BJ (cell line): ENCODE results near the gene INHA. TPM values are rescaled to one million over a fixed set of nuclear protein-coding genes. Genes with fewer than 3 reads are reported as not detected.

Source experiments
- CTCF ChIA-PET: fragments of 350-600 bp; formaldehyde crosslinking; extraction: SDS; loops from one replicate; lab custom pipeline; 2021; ENCODE audit warnings: antibody characterized with exemption, inconsistent platforms; lab: Yijun Ruan, JAX
- POLR2A ChIA-PET: fragments of 300-600 bp; sonication (Branson Sonifier 250); formaldehyde crosslinking; extraction: SDS; loops from one replicate; lab custom pipeline; 2021; ENCODE audit warnings: antibody characterized with exemption; lab: Charles Lee
- DNase-seq: peaks from one replicate; pipeline ENCODE4 v3.0.0-alpha.2; 2011; ENCODE audit warnings: low read depth
- H3K27me3 ChIP-seq: 2 replicates; pipeline ENCODE4 v1.6.0; 2011; ENCODE audit warnings: low read length; ENCODE audit not compliant: control insufficient read depth, insufficient read depth
- H3K36me3 ChIP-seq: 2 replicates; pipeline ENCODE4 v1.5.1; 2011; ENCODE audit warnings: low read length; ENCODE audit not compliant: control insufficient read depth, insufficient read depth
- H3K4me3 ChIP-seq: 2 replicates; pipeline ENCODE4 v1.5.1; 2011; ENCODE audit warnings: low read depth, mild to moderate bottlenecking, control low read depth, low read length
- CTCF ChIP-seq: IDR thresholded peaks from 2 replicates; pipeline ENCODE4 v1.5.1; 2011; ENCODE audit warnings: low read depth, mild to moderate bottlenecking, control low read depth, inconsistent platforms, low read length, moderate library complexity; ENCODE audit not compliant: insufficient read depth
- polyA plus RNA-seq: library from polyadenylated mRNA; depleted of rRNA; stranded (reverse); fragments of >200 nt; gene quantifications from 2 replicates; pipeline ENCODE4 v1.2.3, GENCODE V29; 2011

Gene INHA
- polyA plus RNA-seq, 1 experiment = 1.5 TPM

- Histone ChIP-seq H3K36me3 (no peaks in the 10 kb centered on the region; the same call in 1 of the 2 replicates), H3K4me3 (no peak overlapping the region), H3K27me3 (no peaks in the 10 kb centered on the region)
- DNase-seq = no peak
- TF ChIP-seq CTCF = no peak
- ChIA-PET CTCF (interaction anchor here (4.2 kb wide), 1 partner anchor 11 kb away, joined by 29 read pairs; no protein-coding TSS in a partner anchor), POLR2A (no interaction called here)
These were observed 22.5 kb upstream of the INHA start for GRCh38 chr2:219549619-219550018.

- DNase-seq = no peak
- H3K36me3 ChIP-seq = peaks cover 1% of the 10 kb centered on the region; the same call in 1 of the 2 replicates
- CTCF ChIA-PET = interaction anchor here (1.1 to 4.2 kb wide), 7 partner anchors 9 to 139 kb away, joined by 3 to 29 read pairs (median 4); no protein-coding TSS in a partner anchor
- POLR2A ChIA-PET = interaction anchor here (0.6 kb wide), 2 partner anchors 325 to 1486 kb away, joined by 3 to 6 read pairs; no protein-coding TSS in a partner anchor
- H3K27me3 ChIP-seq = no peaks in the 10 kb centered on the region
- TF ChIP-seq CTCF = peak; percentile 3; the same call in 1 of the 2 replicates
- H3K4me3 ChIP-seq = peak overlapping the region; percentile 78
These were observed 20.4 kb upstream of the INHA start for GRCh38 chr2:219551441-219552381.

- Histone ChIP-seq H3K27me3 (no peaks in the 10 kb centered on the region), H3K36me3 (peaks cover 1% of the 10 kb centered on the region; the same call in 1 of the 2 replicates), H3K4me3 (peak overlapping the region; percentile 78)
- DNase-seq = no peak
- ChIA-PET POLR2A (interaction anchor here (0.6 kb wide), 1 partner anchor 1485 kb away, joined by 3 read pairs; no protein-coding TSS in a partner anchor), CTCF (interaction anchor here (0.9 to 4.2 kb wide), 6 partner anchors 8 to 138 kb away, joined by 3 to 29 read pairs (median 4); partner anchors contain the start of gene TMEM198)
- TF ChIP-seq CTCF = no peak
These were observed 19.5 kb upstream of the INHA start for GRCh38 chr2:219552382-219553167.

- no peak for TF ChIP-seq CTCF
- Histone ChIP-seq H3K27me3 (no peaks in the 10 kb centered on the region), H3K36me3 (peaks cover 1% of the 10 kb centered on the region; the same call in 1 of the 2 replicates), H3K4me3 (peak overlapping the region; percentile 78)
- CTCF ChIA-PET = interaction anchor here (0.9 to 2.3 kb wide), 4 partner anchors 9 to 137 kb away, joined by 3 to 5 read pairs (median 4); partner anchors contain the start of gene TMEM198
- DNase-seq = no peak
- POLR2A ChIA-PET = no interaction called here
These were observed 19.0 kb upstream of the INHA start for GRCh38 chr2:219553168-219553417.
